OCI-M2 (cell line): Measurements from ENCODE around the gene FAM53A.

Experiments
- DNase-seq: peaks from one replicate; lab custom pipeline; 2025; ENCODE audit not compliant: unreplicated experiment; lab: John Stamatoyannopoulos, UW

FAM53A gene

DNA sequence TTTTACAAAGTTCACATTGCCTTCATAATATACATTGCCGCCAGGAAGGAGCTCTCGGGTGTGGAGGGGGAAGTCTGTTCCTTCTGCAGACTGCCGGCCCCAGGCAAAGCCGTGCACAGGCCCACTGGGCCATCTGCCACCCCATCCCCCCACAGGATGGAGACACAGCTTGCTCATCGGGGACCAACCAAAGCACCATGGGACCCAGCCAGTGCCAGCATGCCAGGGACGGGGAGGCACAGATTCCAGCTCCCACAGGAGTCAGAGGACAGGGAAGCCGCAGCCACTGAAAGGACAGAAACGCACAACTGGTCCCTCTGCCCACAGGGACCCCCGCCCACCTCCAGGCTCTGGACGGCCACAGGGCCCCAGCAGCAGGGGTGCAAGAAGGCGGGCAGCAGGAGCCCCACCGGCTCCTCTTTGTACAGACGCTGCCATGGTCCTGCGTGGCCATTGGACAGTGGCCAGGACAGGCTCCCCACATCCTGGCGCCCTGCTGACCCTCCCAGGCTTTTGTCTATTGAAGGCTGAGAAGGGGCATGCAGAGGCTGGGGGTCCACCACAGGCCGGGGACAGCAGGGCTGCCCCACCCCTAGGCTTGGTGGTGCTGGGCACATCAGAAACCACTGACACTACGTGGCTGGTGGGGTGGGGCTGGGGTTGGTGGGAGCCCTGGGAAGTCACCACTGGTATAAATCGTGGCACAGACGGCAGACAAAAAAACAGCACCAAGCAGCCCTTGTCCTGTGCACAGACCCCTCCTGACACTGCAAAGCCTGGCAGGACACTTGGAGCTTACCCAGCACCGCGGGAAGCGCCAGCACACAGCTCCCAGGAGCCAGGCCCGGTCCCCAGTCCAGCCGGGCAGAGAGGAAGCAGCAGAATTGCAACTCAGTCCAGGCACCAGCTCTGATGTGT is 89.0 kb downstream of the FAM53A start:
- DNase-seq = no peak

GRCh38 chr4:1593881-1594345 is 90.2 kb downstream of the FAM53A start:
- DNase-seq = no peak

DNA sequence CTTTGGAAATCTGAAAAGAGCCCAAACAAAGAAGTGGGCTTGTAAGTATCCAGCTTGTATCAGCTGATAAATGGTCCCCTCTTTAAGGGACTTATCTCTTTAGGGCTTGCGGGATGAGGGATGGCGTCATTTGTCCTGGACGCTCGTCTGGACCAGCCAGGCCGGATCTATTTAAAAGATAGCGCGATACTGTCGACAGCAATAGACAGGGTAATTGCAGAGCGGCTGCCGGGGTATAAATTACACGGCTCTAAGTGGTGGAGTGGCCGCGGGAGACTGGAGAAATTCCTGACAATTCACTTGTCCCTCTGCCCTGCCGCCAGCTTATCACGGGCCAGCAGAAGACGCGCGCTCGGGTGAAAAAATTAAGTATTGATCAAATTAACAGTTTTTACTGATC is 90.7 kb downstream of the FAM53A start:
- no peak for DNase-seq

DNA sequence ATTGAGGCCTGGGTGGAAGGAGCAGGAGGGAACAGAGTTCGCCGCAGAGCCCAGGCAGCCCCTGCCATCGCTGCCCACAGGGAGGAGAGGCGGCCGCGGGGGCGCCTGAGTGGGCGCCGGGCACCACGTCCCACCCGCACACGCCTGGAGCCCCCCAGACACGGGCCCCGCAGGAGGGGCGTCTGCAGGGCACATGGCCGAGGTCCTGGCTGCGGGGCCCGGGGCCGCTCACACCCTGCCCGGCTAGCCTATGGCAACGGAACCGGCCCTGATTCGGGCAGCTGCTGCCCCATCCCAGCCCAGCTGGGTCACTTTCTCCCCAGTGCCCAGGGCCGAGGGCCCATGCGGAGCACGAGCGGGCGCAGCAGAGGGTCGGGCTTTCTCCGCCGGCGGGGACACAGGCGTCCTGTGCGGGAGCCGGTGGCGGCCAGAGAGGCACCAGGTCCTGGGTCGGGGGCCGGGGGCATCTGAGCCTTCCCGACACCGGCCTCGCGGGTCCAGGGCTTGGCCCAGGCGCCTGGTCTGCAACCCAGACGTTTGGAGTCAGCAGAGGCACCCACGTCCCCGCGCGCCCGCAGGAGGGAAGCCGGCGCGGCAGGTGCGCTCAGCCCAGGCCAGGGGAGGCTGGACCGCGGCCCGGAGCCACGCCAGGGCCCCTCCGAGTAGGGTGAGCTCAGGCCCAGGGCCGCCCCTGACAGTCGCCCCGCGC is 91.2 kb downstream of the FAM53A start:
- no peak for DNase-seq

- DNase-seq = no peak
Observed at GRCh38 chr4:1592068-1592708, 91.9 kb downstream of the FAM53A start.

DNA sequence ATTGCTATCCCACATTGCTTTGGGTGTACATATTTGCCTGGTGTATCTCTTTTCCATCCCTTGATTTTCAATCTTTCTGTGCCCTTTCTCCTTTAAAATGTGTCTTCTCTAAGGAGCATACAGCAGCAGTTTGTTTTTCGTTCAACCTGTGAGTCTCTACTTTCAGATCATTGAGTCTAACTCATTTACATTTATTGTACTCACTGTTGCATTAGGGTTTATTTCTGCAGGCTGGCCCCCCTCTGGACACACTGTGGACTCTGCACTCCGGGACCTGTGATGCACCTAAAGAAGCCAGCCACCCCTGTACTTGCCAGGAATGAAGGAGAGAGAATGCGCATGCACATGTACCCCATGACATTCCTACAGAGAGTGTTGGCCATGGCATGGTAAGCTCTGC is 93.0 kb downstream of the FAM53A start:
- DNase-seq = no peak

- no peak for DNase-seq
Observed at GRCh38 chr4:1590244-1590643, 93.9 kb downstream of the FAM53A start.
